ENCODE measurements around the gene GATA3.
A peak's percentile ranks its signal among the peaks of the same experiment; 100 is the strongest.

The GATA3 gene

GRCh38 chr10:8052956-8053445 lies 1.5 kb upstream of the GATA3 start:
- Mint-ChIP-seq H3K27ac (peak overlapping the region; percentile 73), H3K9me3 (ENCODE audit: low read depth) (no peaks in the 10 kb centered on the region), H3K4me3 (peak overlapping the region; percentile 96), H3K4me1 (ENCODE audit: low read depth) (peaks cover 41% of the 10 kb centered on the region), H3K36me3 (peaks cover 11% of the 10 kb centered on the region), H3K27me3 (peaks cover 10% of the 10 kb centered on the region)

- H3K9me3 Mint-ChIP-seq (ENCODE audit: low read depth): no peaks in the 10 kb centered on the region
- H3K27ac Mint-ChIP-seq: peak overlapping the region; percentile 97
- H3K4me1 Mint-ChIP-seq (ENCODE audit: low read depth): peaks cover 46% of the 10 kb centered on the region
- H3K27me3 Mint-ChIP-seq: peaks cover 10% of the 10 kb centered on the region
- H3K36me3 Mint-ChIP-seq: peaks cover 11% of the 10 kb centered on the region
- H3K4me3 Mint-ChIP-seq: peak overlapping the region; percentile 96
These were observed 843 bp upstream of the GATA3 start for GRCh38 chr10:8053446-8054243.

DNA sequence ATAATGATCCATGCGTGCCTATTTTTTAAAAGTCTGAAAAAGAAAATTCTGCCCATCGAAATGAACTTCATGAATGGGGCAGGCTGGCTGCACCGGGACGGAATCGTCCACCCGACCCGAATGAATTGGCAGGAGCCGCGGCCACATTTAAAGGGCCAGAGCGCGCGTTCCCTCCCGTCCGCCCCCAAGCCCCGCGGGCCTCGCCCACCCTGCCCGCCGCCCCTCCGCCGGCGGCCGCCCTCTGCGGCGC lies 319 bp upstream of the GATA3 start:
- peak overlapping the region; percentile 97 for H3K27ac Mint-ChIP-seq
- H3K36me3 Mint-ChIP-seq: peaks cover 11% of the 10 kb centered on the region
- peaks cover 10% of the 10 kb centered on the region for H3K27me3 Mint-ChIP-seq
- H3K4me1 Mint-ChIP-seq (ENCODE audit: low read depth): peaks cover 48% of the 10 kb centered on the region
- H3K9me3 Mint-ChIP-seq (ENCODE audit: low read depth): no peaks in the 10 kb centered on the region
- H3K4me3 Mint-ChIP-seq: peak overlapping the region; percentile 96

DNA sequence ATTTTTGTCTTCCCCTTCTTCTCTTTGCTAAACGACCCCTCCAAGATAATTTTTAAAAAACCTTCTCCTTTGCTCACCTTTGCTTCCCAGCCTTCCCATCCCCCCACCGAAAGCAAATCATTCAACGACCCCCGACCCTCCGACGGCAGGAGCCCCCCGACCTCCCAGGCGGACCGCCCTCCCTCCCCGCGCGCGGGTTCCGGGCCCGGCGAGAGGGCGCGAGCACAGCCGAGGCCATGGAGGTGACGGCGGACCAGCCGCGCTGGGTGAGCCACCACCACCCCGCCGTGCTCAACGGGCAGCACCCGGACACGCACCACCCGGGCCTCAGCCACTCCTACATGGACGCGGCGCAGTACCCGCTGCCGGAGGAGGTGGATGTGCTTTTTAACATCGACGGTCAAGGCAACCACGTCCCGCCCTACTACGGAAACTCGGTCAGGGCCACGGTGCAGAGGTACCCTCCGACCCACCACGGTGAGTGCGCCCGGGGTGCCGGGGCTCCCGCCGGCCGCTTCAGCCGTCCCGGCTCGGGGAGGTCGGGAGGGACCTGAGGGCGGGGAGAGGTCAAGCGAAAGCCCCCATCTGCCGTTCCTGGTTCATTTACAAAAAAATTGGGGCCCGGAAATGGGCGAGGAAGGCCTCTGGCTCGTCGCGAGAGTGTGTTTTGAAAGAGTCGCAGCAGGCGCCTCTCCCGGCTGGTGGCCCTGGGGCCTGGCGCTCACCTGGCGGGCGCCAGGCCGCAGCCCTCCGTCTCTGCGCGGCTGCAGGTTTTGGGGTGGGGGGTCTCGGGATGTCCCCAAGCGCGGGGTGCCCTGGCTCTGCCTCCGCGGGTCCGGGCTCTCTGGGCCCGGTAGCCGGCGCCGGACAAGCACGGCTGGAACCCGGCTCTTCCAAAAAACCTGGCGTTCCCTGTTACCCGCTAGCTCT lies 1.2 kb downstream of the GATA3 start:
- H3K27me3 Mint-ChIP-seq: peaks cover 10% of the 10 kb centered on the region
- H3K4me3 Mint-ChIP-seq: peak overlapping the region; percentile 98
- peaks cover 62% of the 10 kb centered on the region for H3K4me1 Mint-ChIP-seq (ENCODE audit: low read depth)
- peaks cover 19% of the 10 kb centered on the region for H3K36me3 Mint-ChIP-seq
- no peaks in the 10 kb centered on the region for H3K9me3 Mint-ChIP-seq (ENCODE audit: low read depth)
- peak overlapping the region; percentile 96 for H3K27ac Mint-ChIP-seq

DNA sequence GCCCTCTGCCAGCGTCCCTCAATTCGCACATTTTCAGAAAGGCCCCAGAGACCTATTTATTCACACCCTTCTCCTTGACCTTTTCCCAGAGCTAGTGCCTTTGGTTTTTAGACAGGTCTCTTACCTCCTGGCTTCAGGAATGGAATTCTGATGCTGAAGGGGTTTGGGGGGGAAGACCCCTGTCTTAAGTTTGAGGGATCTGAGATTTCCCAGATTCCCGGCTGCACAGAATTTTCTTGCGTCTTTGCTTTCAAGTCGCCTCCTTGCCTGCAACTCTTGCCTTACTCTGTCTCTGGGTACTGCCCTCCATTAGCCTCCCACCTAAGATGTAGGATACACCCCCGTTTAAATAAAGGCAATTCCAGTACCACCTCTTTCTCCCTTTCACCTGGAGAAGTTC lies 1.9 kb downstream of the GATA3 start:
- peaks cover 10% of the 10 kb centered on the region for H3K27me3 Mint-ChIP-seq
- H3K9me3 Mint-ChIP-seq (ENCODE audit: low read depth): no peaks in the 10 kb centered on the region
- peaks cover 20% of the 10 kb centered on the region for H3K36me3 Mint-ChIP-seq
- peak overlapping the region; percentile 96 for H3K27ac Mint-ChIP-seq
- H3K4me1 Mint-ChIP-seq (ENCODE audit: low read depth): peaks cover 69% of the 10 kb centered on the region
- H3K4me3 Mint-ChIP-seq: peak overlapping the region; percentile 98

DNA sequence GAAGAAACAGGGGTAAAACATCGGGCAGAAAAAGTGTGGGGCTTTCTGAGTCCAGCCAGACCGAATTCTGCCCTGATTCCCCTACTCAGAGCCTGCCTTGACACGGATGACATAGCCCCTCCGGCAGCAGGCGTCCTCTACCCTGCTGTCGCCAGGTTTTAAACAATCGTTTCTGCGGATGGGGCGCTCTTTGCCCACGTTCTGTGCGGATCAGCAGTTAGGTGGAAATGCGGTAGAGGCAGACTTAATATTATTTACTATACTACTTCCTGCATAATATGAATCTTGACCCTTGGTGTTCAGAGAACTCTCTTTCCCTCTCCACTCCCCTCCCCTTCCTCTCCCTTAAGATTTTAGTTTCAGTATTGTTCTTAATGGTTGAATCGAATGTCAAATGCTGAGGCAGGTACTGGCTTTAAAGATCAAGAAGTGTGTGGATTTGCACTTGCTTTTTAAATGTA lies 2.4 kb downstream of the GATA3 start:
- Mint-ChIP-seq H3K27ac (peak overlapping the region; percentile 96), H3K4me3 (peak overlapping the region; percentile 98), H3K9me3 (ENCODE audit: low read depth) (no peaks in the 10 kb centered on the region), H3K4me1 (ENCODE audit: low read depth) (peaks cover 73% of the 10 kb centered on the region), H3K27me3 (peaks cover 10% of the 10 kb centered on the region), H3K36me3 (peaks cover 21% of the 10 kb centered on the region)

DNA sequence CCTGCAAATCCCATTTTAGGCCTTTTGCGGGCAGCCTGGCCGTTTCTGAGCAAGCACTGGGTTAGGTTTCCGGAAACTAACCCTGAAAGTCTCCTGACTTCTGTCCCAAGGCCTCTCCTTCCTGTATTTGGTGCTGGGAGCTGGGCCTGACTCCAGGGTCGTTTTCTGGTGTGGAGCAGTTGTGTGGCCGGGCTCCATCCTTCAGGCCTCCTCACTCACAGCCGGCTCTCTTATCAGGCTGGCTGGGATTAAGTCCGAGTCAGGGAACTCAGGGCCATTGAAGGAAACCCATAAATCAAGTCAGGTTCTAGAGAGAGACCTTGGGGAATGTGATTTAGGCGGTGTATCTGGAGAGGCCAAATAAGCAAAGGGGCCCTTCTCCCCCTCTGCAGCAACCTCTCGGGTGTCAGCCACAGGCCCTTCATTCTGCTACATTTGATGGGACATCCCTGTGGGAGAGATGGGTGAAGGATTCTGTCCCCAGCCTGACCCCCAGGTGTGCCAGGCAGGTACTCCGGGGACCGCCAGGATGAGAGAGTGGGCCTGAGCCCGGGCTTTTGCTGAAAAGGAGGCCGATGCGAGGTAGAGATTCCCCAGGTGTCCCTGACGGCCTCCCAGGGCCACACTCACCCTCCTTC lies 3.3 kb downstream of the GATA3 start:
- Mint-ChIP-seq H3K36me3 (peaks cover 19% of the 10 kb centered on the region), H3K9me3 (ENCODE audit: low read depth) (no peaks in the 10 kb centered on the region), H3K27me3 (peaks cover 5% of the 10 kb centered on the region), H3K27ac (peak overlapping the region; percentile 96), H3K4me3 (peak overlapping the region; percentile 98), H3K4me1 (ENCODE audit: low read depth) (peaks cover 73% of the 10 kb centered on the region)

DNA sequence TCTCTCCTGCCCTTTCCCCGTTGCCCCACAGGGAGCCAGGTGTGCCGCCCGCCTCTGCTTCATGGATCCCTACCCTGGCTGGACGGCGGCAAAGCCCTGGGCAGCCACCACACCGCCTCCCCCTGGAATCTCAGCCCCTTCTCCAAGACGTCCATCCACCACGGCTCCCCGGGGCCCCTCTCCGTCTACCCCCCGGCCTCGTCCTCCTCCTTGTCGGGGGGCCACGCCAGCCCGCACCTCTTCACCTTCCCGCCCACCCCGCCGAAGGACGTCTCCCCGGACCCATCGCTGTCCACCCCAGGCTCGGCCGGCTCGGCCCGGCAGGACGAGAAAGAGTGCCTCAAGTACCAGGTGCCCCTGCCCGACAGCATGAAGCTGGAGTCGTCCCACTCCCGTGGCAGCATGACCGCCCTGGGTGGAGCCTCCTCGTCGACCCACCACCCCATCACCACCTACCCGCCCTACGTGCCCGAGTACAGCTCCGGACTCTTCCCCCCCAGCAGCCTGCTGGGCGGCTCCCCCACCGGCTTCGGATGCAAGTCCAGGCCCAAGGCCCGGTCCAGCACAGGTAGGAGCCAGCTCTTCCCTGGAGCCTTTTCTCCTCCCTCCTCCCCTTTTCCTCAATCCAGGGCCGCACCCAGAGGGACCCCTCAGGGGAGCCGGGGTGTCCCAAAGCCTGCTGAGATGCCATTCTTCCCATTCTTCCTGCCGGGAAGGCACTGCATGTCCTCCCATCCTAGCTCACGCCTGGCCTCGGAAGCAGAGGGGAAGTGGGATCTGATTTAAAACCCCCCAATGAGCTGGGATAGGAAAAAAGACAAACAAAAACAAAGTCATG lies 4.0 kb downstream of the GATA3 start:
- peaks cover 75% of the 10 kb centered on the region for H3K4me1 Mint-ChIP-seq (ENCODE audit: low read depth)
- peak overlapping the region; percentile 98 for H3K4me3 Mint-ChIP-seq
- no peaks in the 10 kb centered on the region for H3K27me3 Mint-ChIP-seq
- peak overlapping the region; percentile 96 for H3K27ac Mint-ChIP-seq
- H3K36me3 Mint-ChIP-seq: peaks cover 21% of the 10 kb centered on the region
- H3K9me3 Mint-ChIP-seq (ENCODE audit: low read depth): no peaks in the 10 kb centered on the region

GRCh38 chr10:8059191-8059936 lies 4.9 kb downstream of the GATA3 start:
- Mint-ChIP-seq H3K4me1 (ENCODE audit: low read depth) (peaks cover 75% of the 10 kb centered on the region), H3K27ac (peak overlapping the region; percentile 96), H3K9me3 (ENCODE audit: low read depth) (no peaks in the 10 kb centered on the region), H3K4me3 (peak overlapping the region; percentile 98), H3K27me3 (no peaks in the 10 kb centered on the region), H3K36me3 (peaks cover 24% of the 10 kb centered on the region)

DNA sequence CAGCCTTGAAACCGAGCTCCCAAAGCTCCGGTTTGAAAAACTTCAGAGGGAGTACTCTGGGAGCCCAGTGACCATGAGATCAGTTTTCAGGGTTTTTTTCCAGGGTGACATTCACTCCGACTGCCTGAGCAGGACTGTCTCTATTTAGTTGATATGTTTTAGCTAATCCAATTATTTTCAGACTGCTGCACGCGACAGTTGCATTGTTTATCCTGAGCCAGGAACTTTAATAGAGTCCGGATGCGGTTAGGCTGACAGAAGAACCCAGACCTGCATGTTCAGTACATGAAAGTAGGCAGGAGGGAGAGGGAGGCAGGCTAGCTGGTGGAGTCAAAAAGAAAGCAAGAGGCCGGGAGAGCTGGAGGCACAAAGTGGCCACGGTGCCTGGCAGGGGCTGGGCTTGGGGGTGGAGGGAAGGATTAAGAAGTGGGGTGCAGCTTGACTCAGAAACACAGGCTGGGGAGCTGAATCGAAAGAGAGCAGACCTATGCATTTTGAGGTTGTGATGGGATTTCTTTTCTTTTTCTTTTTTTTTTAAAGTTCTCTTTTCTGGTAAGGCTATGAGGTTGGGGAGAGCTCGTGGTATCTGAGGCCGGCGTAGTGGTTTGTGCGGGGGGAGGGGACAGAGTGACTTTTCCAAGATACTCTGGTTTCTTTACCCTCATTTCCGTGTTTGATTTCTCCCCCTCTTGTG lies 5.7 kb downstream of the GATA3 start:
- no peaks in the 10 kb centered on the region for H3K9me3 Mint-ChIP-seq (ENCODE audit: low read depth)
- peaks cover 81% of the 10 kb centered on the region for H3K4me1 Mint-ChIP-seq (ENCODE audit: low read depth)
- H3K27ac Mint-ChIP-seq: peak overlapping the region; percentile 96
- H3K4me3 Mint-ChIP-seq: peak overlapping the region; percentile 98
- no peaks in the 10 kb centered on the region for H3K27me3 Mint-ChIP-seq
- peaks cover 29% of the 10 kb centered on the region for H3K36me3 Mint-ChIP-seq

- Mint-ChIP-seq H3K9me3 (ENCODE audit: low read depth) (no peaks in the 10 kb centered on the region), H3K4me1 (ENCODE audit: low read depth) (peaks cover 86% of the 10 kb centered on the region), H3K27ac (peak overlapping the region; percentile 96), H3K4me3 (peak overlapping the region; percentile 98), H3K27me3 (no peaks in the 10 kb centered on the region), H3K36me3 (peaks cover 31% of the 10 kb centered on the region)
These were observed 6.2 kb downstream of the GATA3 start for GRCh38 chr10:8060704-8061121.

GRCh38 chr10:8061274-8062211 lies 7.1 kb downstream of the GATA3 start:
- H3K4me3 Mint-ChIP-seq: peak overlapping the region; percentile 98
- no peaks in the 10 kb centered on the region for H3K27me3 Mint-ChIP-seq
- H3K27ac Mint-ChIP-seq: peak overlapping the region; percentile 96
- H3K36me3 Mint-ChIP-seq: peaks cover 33% of the 10 kb centered on the region
- H3K9me3 Mint-ChIP-seq (ENCODE audit: low read depth): no peaks in the 10 kb centered on the region
- H3K4me1 Mint-ChIP-seq (ENCODE audit: low read depth): peaks cover 93% of the 10 kb centered on the region
